Measurements from ENCODE around the gene SHC2.

GRCh38 chr19:504616-505015, 43.8 kb upstream of the SHC2 start:
- TF ChIP-seq CTCF (IDR thresholded peaks at IDR 0.05) (no peak), POLR2A (IDR thresholded peaks at IDR 0.05) (no peak)
